Left hindlimb (tissue), 1 donor: Measurements from ENCODE around the gene TIMM17A.
"Not testable (repeated sequence)": the region's sequence is repeated elsewhere in the genome, so short reads cannot be mapped to it uniquely, and the experiment has no call there.

ENCODE experiments used
- DNase-seq: peaks from one replicate; pipeline ENCODE4 v3.0.0-alpha.2; 2018

The TIMM17A gene

GRCh38 chr1:201940316-201940715 is 15.0 kb upstream of the TIMM17A start:
- DNase-seq, result not testable (repeated sequence)

GRCh38 chr1:201941420-201942128 is 13.7 kb upstream of the TIMM17A start:
- DNase-seq, result no peak

GRCh38 chr1:201942129-201942495 is 13.2 kb upstream of the TIMM17A start:
- no peak for DNase-seq

- DNase-seq, result no peak
Measured at GRCh38 chr1:201944002-201944401, 11.3 kb upstream of the TIMM17A start.

DNA sequence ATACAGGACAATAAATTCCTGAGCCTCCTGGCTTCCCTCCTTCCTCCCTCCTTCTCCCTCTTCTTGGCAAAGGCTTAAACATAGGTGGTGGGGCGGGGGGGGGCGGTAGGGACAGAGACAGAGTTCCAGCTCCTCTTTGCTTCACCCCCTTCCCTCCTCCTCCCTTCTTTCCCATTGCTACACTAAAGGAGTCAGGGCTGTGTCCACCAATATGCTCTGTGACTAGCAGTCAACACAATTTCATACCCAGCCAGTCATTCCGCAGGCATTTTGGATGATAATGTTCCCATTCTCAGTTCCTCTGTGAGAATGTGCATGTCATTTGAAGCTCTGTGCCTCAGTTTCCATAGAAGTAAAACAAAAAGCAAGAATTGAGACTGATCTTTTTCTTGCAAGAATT is 10.7 kb upstream of the TIMM17A start:
- no peak for DNase-seq

DNA sequence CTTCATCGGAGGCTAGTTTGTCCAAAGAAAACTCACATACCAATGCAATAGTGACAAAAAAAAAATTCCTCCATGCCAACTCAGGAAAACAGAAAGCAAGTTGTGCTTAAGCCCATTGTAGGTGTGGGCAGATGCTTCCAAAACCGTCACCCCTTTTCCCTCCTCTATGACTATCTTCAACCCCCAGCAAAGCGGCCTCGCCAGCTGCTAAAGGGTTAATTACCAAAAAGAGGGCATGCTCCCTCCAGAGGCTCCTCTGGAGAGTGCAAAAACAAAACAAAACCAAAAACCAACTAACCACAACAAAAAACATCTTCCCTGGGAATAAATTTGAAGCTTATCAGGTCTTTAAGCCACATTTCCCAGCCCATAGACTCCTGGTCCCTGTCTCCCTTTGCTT is 10.1 kb upstream of the TIMM17A start:
- no peak for DNase-seq

DNA sequence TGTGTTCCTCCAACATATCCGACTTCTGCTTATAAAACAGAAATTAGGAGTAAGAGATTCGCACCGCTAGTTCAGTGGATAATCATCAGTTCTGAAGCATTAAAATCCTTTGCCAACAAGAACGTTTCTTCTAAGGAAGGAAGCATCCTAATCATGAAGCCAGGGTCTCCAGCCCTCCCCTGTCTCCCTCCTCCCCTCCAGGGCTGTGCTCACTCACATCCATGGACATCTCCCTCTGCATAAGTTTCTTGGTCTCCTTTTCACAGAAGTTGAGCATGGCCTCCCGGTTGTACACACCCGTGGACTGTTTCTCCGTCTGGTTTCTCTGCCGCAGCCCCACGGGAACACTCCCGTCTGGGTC is 9.5 kb upstream of the TIMM17A start:
- DNase-seq, result no peak

DNA sequence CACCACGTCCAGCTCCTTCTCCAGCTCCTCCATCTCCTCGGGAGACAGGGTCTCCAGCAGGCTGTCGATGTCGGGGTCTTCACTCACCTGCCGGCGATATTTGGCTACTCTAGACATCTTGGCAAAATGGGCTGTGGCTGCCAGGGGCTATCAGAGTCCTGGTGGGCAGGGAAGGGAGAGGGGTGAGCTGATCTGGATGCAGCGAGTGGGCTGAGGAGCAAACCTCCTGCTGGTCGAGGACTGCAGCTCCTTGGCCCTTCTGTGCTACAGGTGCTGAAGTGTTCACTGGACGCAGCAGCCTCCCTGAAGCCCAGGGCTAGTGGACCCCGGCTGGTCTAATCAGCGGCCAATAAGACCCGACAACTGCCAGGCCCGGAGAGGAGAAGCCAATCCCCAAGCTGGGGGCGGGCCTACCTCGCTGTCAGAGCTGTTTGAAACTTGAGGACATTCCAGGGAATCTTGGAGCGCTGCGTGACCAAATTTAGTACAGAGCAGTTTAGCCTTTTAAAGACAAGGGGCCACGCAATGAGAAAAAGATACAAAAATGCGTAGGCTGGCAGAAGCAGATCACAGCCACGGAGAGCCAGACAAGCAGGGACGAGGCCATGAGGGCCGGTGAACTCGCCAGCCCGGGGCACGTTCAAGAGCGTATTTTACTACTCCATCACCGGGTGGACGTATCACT is 8.9 kb upstream of the TIMM17A start, which contains the start of gene LMOD1:
Gene LMOD1, minus strand, starts transcription at position 325 of the 685 bp plus-strand sequence. Its CDS starts 208 bp downstream, at position 117.
- DNase-seq, result peak; percentile 83

DNA sequence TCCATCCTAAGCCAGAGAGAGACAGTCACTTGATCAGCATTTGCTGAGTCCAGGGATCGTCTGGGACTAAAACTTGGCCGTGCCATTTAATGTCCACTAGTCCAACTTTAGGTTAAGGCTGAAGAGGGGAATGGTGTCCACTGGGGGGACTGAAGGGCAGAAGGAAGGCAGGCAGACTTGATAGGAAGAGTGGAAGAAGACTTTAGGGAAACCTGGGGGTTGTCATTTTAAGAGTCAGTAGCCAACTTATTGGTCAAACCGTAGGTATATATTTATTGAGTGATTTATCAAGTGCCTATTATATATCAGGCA is 7.7 kb upstream of the TIMM17A start:
- no peak for DNase-seq

DNA sequence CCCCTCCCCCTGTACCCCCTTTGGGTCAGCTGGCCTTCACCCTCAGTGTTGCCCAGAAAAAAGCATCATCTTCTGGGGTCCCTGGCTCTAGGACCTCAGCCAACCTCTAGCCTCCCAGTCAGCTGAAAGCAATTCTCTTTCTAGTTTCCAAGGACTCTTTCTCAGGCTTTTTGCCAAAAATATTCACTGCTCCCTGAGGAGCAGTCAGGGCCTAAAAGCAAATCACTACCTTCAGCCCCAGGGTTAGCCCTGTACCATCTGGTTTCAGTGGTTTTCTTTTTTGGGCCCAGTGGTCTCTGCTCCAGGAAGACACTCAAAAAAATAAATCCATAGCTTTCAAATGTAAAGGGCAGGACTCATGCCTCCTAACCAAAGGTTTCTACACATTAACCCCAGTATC is 5.8 kb upstream of the TIMM17A start:
- no peak for DNase-seq

DNA sequence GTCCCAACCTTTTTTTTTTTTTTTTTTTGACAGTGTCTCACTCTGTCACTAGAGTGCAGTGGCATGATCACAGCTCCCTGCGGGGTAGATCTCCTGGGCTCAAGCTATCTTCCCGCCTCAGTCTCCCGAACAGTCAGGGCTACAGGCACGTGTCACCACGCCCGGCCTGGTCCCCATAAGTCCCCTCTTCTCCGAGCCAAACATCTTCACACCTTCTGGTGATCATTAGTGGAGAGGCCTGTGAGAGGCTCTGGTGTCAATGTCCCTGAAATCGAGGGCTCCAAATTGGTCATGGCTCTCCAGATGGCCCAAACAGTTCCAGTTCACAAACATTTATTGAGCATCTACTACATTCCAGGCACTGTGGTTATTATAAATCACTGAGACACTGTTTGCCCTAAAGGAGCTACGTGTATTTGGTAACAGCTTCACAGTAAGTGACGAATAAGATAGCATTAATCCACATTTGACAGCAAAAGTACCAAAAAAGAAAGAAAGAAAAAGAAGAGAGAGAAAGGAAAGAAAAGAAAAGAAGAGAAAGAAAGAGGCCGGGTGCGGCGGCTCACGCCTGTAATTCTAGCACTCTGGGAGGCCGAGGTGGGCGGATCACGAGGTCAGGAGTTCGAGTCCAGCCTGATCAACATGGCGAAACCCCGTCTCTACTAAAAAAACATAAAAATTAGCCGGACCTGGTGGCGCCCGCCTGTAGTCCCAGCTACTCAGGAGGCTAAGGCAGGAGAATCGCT is 867 bp upstream of the TIMM17A start:
- DNase-seq, result no peak

GRCh38 chr1:201955729-201956143 is 433 bp downstream of the TIMM17A start:
- no peak for DNase-seq

DNA sequence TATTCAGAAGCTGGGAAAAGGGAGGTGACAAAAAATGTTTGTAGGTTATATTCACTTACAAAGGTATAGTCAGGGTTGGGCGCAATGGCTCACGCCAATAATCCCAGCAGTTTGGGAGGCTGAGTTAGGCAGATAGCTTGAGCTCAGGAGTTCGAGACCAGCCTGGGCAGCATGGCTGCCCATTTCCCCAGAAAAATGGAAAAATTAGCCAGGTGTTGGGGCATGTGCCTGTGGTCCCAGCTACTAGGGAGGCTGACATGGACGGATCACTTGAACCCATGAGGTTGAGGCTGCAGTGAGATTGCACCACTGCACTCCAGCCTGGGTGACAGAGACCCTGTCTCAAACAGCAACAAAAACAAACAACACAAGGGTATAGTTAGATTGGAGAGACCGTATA is 3.0 kb downstream of the TIMM17A start:
- DNase-seq, result no peak

DNA sequence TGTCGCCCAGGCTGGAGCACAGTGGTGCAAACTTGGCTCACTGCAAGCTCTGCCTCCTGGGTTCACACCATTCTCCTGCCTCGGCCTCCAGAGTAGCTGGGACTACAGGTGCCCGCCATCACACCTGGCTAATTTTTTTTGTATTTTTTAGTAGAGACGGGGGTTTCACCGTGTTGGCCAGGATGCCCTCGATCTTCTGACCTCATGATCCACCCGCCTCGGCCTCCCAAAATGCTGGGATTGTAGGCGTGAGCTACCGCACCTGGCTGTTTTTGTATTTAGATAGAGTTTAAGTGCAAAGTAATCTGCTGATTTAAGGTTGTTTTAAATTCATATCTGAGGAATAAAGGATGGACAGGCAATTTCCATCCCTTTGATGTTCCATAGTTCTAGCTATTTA is 7.1 kb downstream of the TIMM17A start:
- not testable (repeated sequence) for DNase-seq

- DNase-seq, result no peak
Measured at GRCh38 chr1:201964261-201964660, 9.0 kb downstream of the TIMM17A start.

DNA sequence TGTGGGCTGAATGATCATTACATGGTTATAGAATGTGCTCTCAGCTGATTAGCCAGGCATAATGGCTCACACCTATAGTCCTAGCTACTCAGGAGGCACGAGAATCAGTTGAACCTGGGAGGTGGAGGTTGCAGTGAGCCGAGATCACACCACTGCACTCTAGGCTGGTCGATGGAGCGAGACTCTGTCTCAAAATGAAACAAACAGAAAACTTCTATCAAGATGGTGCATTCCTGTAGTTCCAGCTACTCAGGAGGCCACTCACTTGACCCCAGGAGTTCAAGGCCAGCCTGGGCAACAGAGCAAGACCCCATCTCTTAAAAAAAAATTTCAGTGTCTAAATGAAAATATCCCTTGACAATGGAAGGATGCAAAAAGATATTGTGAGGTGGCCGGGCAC is 10.9 kb downstream of the TIMM17A start:
- no peak for DNase-seq

DNA sequence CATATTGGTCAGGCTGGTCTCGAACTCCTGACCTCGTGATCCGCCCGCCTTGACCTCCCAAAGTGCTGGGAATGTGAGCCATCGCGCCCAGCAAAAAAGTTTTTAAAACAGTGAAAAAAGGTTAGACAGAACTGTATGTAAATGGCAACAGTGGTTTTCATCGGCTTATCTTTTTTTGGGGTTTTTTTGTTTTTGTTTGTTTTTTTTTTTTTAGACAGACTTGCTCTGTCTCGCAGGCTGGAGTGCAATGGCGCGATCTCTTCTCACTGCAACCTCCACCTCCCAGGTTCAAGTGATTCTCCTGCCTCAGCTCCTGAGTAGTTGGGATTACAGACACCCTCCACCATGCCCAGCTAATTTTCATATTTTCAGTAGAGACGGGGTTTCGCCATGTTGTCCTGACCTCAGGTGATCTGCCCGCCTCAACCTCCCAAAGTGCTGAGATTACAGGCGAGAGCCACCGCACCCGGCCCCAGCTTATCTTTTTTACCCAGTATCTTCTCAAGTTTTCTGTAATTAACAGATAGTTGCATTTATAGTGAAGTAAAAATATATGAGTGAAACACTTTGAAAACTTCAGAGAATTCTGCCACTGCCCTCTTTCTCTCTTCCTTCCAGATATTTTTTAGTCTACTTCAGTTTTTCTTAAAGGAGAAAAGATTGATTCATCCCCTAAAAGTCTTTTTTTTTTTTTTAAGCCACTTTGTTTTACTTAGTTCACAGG is 13.1 kb downstream of the TIMM17A start:
- DNase-seq, result no peak

- no peak for DNase-seq
Measured at GRCh38 chr1:201970334-201971159, 15.2 kb downstream of the TIMM17A start.

DNA sequence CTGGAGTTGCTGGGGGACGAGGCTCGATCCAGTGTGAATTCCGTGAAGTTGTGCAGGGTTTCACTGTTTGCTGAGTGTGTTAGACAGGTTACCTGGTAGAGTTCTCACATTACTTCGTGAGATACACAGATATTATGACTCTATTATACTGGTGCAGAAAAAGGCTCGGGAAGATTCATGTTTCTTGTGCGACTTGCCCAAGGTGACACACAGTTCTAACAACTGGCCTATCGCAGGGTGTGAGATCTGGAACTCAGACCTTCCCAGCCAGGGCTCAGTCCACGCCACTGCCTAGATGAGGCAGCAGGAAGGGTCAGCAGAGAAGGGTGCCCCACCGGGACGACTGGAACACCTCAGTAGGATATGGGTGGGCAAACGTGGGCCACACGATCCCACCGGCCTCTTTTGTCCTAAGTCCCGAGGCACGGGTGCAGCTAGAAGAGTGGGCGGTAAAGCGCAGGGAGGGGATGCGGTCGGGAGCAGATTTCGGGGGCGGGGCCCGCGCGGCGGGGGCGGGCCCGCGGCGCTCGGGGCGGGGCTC is 26.8 kb downstream of the TIMM17A start:
- peak; percentile 83 for DNase-seq

DNA sequence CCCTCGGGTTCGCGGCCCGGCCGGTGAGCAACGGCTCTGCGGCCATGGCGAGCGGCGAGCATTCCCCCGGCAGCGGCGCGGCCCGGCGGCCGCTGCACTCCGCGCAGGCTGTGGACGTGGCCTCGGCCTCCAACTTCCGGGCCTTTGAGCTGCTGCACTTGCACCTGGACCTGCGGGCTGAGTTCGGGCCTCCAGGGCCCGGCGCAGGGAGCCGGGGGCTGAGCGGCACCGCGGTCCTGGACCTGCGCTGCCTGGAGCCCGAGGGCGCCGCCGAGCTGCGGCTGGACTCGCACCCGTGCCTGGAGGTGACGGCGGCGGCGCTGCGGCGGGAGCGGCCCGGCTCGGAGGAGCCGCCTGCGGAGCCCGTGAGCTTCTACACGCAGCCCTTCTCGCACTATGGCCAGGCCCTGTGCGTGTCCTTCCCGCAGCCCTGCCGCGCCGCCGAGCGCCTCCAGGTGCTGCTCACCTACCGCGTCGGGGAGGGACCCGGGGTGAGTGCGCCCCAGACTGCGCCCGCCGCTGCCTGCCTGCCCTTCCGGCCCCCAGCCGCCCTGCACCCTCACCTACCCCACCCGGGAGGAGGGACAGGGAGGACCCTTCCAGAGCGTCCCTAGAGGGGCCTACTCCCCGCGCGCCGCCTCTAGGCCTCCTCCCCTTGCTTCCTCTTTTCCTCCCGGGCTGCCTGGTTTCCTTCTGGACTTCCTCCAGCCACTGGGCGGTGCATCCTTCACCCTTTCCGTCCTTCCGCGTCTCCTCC is 27.5 kb downstream of the TIMM17A start, which contains the start of gene RNPEP:
Gene RNPEP, plus strand, starts transcription at position 26 of the 757 bp plus-strand sequence. Its CDS starts 19 bp downstream, at position 45.
- DNase-seq, result peak; percentile 83

- no peak for DNase-seq
Measured at GRCh38 chr1:201983380-201983805, 28.1 kb downstream of the TIMM17A start.
